ENCODE measurements around the gene STT3B.

GRCh38 chr3:31661286-31661685 lies 128.6 kb downstream of the STT3B start:
- TF ChIP-seq CTCF (conservative IDR thresholded peaks at IDR 0.05 in 1 of 2, IDR thresholded peaks at IDR 0.05 in 1 of 2; ENCODE audit: low read depth in 1 of 2, low read length in 2 of 2) (no peak), EZH2 (IDR thresholded peaks at IDR 0.05; ENCODE audit: low read length, missing control alignments) (no peak)
